PC-9 (cell line): Measurements from ENCODE around the gene SYN1. TPM values are rescaled to one million over a fixed set of nuclear protein-coding genes. Genes with fewer than 3 reads are reported as not detected.

Experiments
- BruUV-seq: library from RNA; stranded (reverse); fragments of 400-500 nt; replicated peaks from 2 replicates; lab custom pipeline; 2021; lab: Mats Ljungman, UMichigan
- CTCF ChIA-PET: fragments of 300-600 bp; sonication (Branson Sonifier 250); formaldehyde crosslinking; loops from one replicate; lab custom pipeline; 2022; ENCODE audit warnings: antibody characterized with exemption; lab: Charles Lee
- POLR2A ChIA-PET: fragments of 300-600 bp; sonication (Branson Sonifier 250); formaldehyde crosslinking; loops from one replicate; lab custom pipeline; 2022; ENCODE audit warnings: antibody characterized with exemption; ENCODE audit not compliant: unreplicated experiment; lab: Charles Lee
- DNase-seq, 2 experiments: peaks; one replicate each; pipeline versions ENCODE4 v3.0.0 to v3.0.0-alpha.2; 2015 to 2022; ENCODE audit warnings: mixed read lengths in 1 of 2
- H2AFZ ChIP-seq: fragments of 200-600 bp; sonication (generic); 2 replicates; pipeline ENCODE4 v1.8.1; 2017; ENCODE audit warnings: antibody characterized with exemption
- H3F3A ChIP-seq: fragments of 200-600 bp; sonication (generic); 2 replicates; pipeline ENCODE4 v1.8.1; 2017; ENCODE audit warnings: antibody characterized with exemption, mild to moderate bottlenecking, low read depth; ENCODE audit not compliant: insufficient read depth
- H3K27ac ChIP-seq: fragments of 200-600 bp; sonication (generic); 2 replicates; pipeline ENCODE4 v1.6.1; 2016; ENCODE audit warnings: mixed run types
- H3K27me3 ChIP-seq: fragments of 200-600 bp; sonication (generic); 2 replicates; pipeline ENCODE4 v1.6.1; 2016; ENCODE audit warnings: low read depth, mixed run types; ENCODE audit not compliant: insufficient read depth
- H3K36me3 ChIP-seq: fragments of 200-600 bp; sonication (generic); 2 replicates; pipeline ENCODE4 v1.6.1; 2016; ENCODE audit warnings: low read depth, mixed run types
- H3K4me1 ChIP-seq: fragments of 200-600 bp; sonication (generic); replicated peaks from 2 replicates; pipeline ENCODE4 v1.6.1; 2016; ENCODE audit warnings: mixed run types; ENCODE audit not compliant: insufficient read depth
- H3K4me2 ChIP-seq: fragments of 200-600 bp; sonication (generic); 2 replicates; pipeline ENCODE4 v1.6.1; 2017; ENCODE audit warnings: mixed run types
- H3K4me3 ChIP-seq: fragments of 200-600 bp; sonication (generic); 2 replicates; pipeline ENCODE4 v1.6.1; 2016; ENCODE audit warnings: mixed run types
- H3K79me2 ChIP-seq: fragments of 200-600 bp; sonication (generic); 2 replicates; pipeline ENCODE4 v1.6.1; 2017; ENCODE audit warnings: low read depth, mixed run types
- H3K9me2 ChIP-seq: fragments of 200-600 bp; sonication (generic); 2 replicates; pipeline ENCODE4 v1.8.1; 2017; ENCODE audit warnings: mild to moderate bottlenecking; ENCODE audit not compliant: insufficient read depth
- H3K9me3 ChIP-seq: fragments of 200-600 bp; sonication (generic); 2 replicates; pipeline ENCODE4 v1.8.1; 2016; ENCODE audit warnings: low read depth; ENCODE audit not compliant: insufficient read depth
- H4K20me1 ChIP-seq: fragments of 200-600 bp; sonication (generic); 2 replicates; pipeline ENCODE4 v1.8.1; 2017; ENCODE audit not compliant: insufficient read depth
- CTCF ChIP-seq: fragments of 200-600 bp; sonication (generic); conservative IDR thresholded peaks from 2 replicates; pipeline ENCODE4 v1.6.1; 2017; ENCODE audit warnings: mixed run types, antibody characterized with exemption, mild to moderate bottlenecking, moderate library complexity
- EZH2 ChIP-seq: fragments of 200-600 bp; sonication (generic); IDR thresholded peaks from 2 replicates; pipeline ENCODE4 v1.8.0; 2017; ENCODE audit warnings: antibody characterized with exemption, low read depth
- intact Hi-C: fragments of 100-400 bp; cut with micrococcal nuclease; formaldehyde crosslinking; loops from one replicate; pipeline ENCODE4 v1.10.0; 2022; ENCODE audit not compliant: unreplicated experiment
- total RNA-seq: library from RNA; stranded (reverse); gene quantifications from 2 replicates; pipeline ENCODE4 v1.2.3, GENCODE V29; 2021

Gene SYN1
- total RNA-seq, 1 experiment from 2014 or later, result not detected

- 0 out of 2 replicates have a peak, but pooled peaks cover 6% of the 10 kb centered on the region for H3K79me2 ChIP-seq
- intact Hi-C loops, result no loop called here
Observed at GRCh38 chrX:47645530-47645929, 25.9 kb upstream of the SYN1 start.

DNA sequence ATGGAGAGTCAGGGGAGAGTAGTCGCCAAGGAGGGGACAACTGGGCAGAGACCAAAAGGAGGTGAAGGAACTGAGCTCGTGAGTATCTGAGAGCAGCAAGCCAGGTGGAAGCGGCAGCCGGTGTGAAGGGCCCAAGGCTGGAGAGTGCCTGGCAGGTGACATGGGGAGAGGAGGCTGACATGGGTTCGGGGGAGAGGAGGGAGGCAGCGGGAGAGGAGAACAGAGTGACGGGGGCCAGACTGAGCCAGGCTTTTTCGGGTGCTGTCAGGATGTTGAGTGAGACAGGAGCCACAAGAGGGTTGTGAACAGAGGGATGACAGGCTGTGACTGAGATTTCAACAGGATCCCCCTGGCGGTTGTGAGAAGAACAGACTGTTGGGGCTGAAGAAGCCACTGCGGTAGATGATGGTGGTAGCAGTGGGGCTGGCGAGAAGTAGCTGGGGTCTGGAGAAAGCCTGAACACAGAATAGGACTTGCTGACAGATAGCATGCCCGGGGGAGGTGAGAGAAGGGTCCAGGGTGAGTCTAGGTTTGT, 25.0 kb upstream of the SYN1 start:
- Histone ChIP-seq H3K4me3 (no peak overlapping the region), H3K9me2 (no peaks in the 10 kb centered on the region), H4K20me1 (no peaks in the 10 kb centered on the region), H3K9me3 (no peaks in the 10 kb centered on the region), H2AFZ (no peak overlapping the region), H3K27ac (no peak overlapping the region), H3K79me2 (0 out of 2 replicates have a peak, but pooled peaks cover 6% of the 10 kb centered on the region), H3K27me3 (no peaks in the 10 kb centered on the region), H3F3A (no peaks in the 10 kb centered on the region), H3K36me3 (no peaks in the 10 kb centered on the region), H3K4me2 (no peak overlapping the region), H3K4me1 (no peaks in the 10 kb centered on the region)
- CTCF ChIA-PET, result no interaction called here
- POLR2A ChIA-PET, result no interaction called here
- no peak for TF ChIP-seq EZH2
- TF ChIP-seq CTCF, result no peak
- no peak for DNase-seq
- no TSS peak for BruUV-seq
- intact Hi-C loops, result no loop called here

More at GRCh38 chrX:47645530-47645929, 25.9 kb upstream of the SYN1 start:
- no peak for DNase-seq
- Histone ChIP-seq H3F3A (no peaks in the 10 kb centered on the region), H3K27me3 (no peaks in the 10 kb centered on the region), H3K9me3 (no peaks in the 10 kb centered on the region), H2AFZ (no peak overlapping the region), H3K4me3 (no peak overlapping the region), H4K20me1 (no peaks in the 10 kb centered on the region), H3K4me1 (no peaks in the 10 kb centered on the region), H3K9me2 (no peaks in the 10 kb centered on the region), H3K27ac (no peak overlapping the region), H3K36me3 (no peaks in the 10 kb centered on the region), H3K4me2 (no peak overlapping the region)
- TF ChIP-seq EZH2, result no peak
- no peak for TF ChIP-seq CTCF
- POLR2A ChIA-PET, result no interaction called here
- CTCF ChIA-PET, result no interaction called here
- BruUV-seq, result no TSS peak

- Histone ChIP-seq H3K9me2 (no peaks in the 10 kb centered on the region), H3K4me1 (no peaks in the 10 kb centered on the region), H4K20me1 (no peaks in the 10 kb centered on the region), H3K27ac (no peak overlapping the region), H3K79me2 (no peaks in the 10 kb centered on the region), H3K27me3 (no peaks in the 10 kb centered on the region), H3K36me3 (no peaks in the 10 kb centered on the region), H3F3A (no peaks in the 10 kb centered on the region), H3K4me2 (no peak overlapping the region), H3K4me3 (no peak overlapping the region), H3K9me3 (no peaks in the 10 kb centered on the region), H2AFZ (no peak overlapping the region)
- no TSS peak for BruUV-seq
- ChIA-PET POLR2A (no interaction called here), CTCF (no interaction called here)
- intact Hi-C loops, result no loop called here
- TF ChIP-seq EZH2 (no peak), CTCF (no peak; the same call in 1 of the 2 replicates)
- DNase-seq, result no peak
Observed at GRCh38 chrX:47643926-47644325, 24.3 kb upstream of the SYN1 start.
